Mucosa of descending colon (tissue), 3 donors: Measurements from ENCODE around the gene TCF20. TPM values are rescaled to one million over a fixed set of nuclear protein-coding genes. Genes with fewer than 3 reads are reported as not detected.
A peak's percentile ranks its signal among the peaks of the same experiment; 100 is the strongest.

ENCODE experiments used
- ATAC-seq: fragments of 200-7000 bp; cut with Tn5 transposase; one replicate; pipeline ENCODE4 v1.9.1; 2020; ENCODE audit warnings: mild to moderate bottlenecking, moderate library complexity
- DNase-seq, 3 donors: peaks; one replicate each; pipeline ENCODE4 v3.0.0-alpha.2; 2020
- H3K36me3 ChIP-seq: fragments of 200-600 bp; one replicate; pipeline ENCODE4 v1.8.0; 2021; ENCODE audit warnings: low read depth, mild to moderate bottlenecking
- H3K4me1 ChIP-seq: fragments of 200-600 bp; one replicate; pipeline ENCODE4 v1.8.0; 2021; ENCODE audit warnings: low read depth, mild to moderate bottlenecking
- H3K4me3 ChIP-seq: fragments of 200-600 bp; one replicate; pipeline ENCODE4 v1.8.0; 2021; ENCODE audit warnings: mild to moderate bottlenecking
- H3K9me3 ChIP-seq: fragments of 200-600 bp; one replicate; pipeline ENCODE4 v1.8.0; 2021; ENCODE audit warnings: mild to moderate bottlenecking
- intact Hi-C, 2 donors: fragments of 100-400 bp; cut with DNase I in 1 of 2; cut with micrococcal nuclease in 1 of 2; formaldehyde crosslinking; loops; one replicate each; pipeline versions ENCODE4 v1.11.0 to v1.11.1; 2022; cut with DNase I, micrococcal nuclease
- total RNA-seq, 3 donors: library from RNA; stranded (reverse); fragmentation: NEBNext Ultra II Directional in 2 of 3; extraction: Animal tissue kit (Norgen Biotek cat#: 25700) in 2 of 3; gene quantifications; one replicate each; pipeline versions ENCODE4 v1.2.1 to v1.2.4, GENCODE V29; 2021 to 2023
- TF ChIP-seq, protein P1 (sequence below): fragments of 200-600 bp; IDR thresholded peaks from one replicate; pipeline ENCODE4 v1.8.0; 2022; ENCODE audit warnings: antibody characterized with exemption, mild to moderate bottlenecking
- donor health status: DM: no; HTN: no; CAD: no; lungs with moderate emphysema.
- donor health status: DM: no; HTN: no; CAD: no.
- donor health status: DM: no; HTN: yes; CAD: no.

Gene TCF20
- total RNA-seq, 3 donors from 2014 or later = 50.6 to 62.8 (median 58.2) TPM

GRCh38 chr22:42283278-42284201, 13.1 kb upstream of the TCF20 start:
- intact Hi-C loops = no loop called here
- peaks cover 21% of the 10 kb centered on the region for H3K4me1 ChIP-seq
- H3K9me3 ChIP-seq = no peaks in the 10 kb centered on the region
- TF ChIP-seq, protein P1, sequence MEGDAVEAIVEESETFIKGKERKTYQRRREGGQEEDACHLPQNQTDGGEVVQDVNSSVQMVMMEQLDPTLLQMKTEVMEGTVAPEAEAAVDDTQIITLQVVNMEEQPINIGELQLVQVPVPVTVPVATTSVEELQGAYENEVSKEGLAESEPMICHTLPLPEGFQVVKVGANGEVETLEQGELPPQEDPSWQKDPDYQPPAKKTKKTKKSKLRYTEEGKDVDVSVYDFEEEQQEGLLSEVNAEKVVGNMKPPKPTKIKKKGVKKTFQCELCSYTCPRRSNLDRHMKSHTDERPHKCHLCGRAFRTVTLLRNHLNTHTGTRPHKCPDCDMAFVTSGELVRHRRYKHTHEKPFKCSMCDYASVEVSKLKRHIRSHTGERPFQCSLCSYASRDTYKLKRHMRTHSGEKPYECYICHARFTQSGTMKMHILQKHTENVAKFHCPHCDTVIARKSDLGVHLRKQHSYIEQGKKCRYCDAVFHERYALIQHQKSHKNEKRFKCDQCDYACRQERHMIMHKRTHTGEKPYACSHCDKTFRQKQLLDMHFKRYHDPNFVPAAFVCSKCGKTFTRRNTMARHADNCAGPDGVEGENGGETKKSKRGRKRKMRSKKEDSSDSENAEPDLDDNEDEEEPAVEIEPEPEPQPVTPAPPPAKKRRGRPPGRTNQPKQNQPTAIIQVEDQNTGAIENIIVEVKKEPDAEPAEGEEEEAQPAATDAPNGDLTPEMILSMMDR = no peak
- no peak overlapping the region for H3K4me3 ChIP-seq
- H3K36me3 ChIP-seq = no peaks in the 10 kb centered on the region
- DNase-seq (peak in 2 of 3 donors; percentile 63 to 64), ATAC-seq (peak; percentile 49)

DNA sequence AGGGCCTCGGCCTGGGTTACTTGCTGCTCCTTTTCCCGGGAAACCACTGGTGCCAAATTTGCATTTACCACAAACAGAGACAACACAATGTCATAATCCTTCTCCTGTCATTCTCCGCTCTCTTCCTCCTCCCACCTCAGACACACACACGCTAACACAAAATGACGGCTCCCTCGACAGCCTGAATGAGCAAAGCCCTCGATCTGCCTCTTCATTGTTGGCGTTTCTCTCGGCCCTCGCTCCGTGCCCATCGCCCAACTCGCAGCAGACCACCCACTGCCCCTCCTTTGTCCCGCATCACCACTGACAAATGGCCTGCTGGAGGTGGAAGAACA, 12.5 kb upstream of the TCF20 start:
- peaks cover 21% of the 10 kb centered on the region for H3K4me1 ChIP-seq
- no peaks in the 10 kb centered on the region for H3K36me3 ChIP-seq
- H3K9me3 ChIP-seq = no peaks in the 10 kb centered on the region
- H3K4me3 ChIP-seq = no peak overlapping the region
- ATAC-seq (peak; percentile 21), DNase-seq (peak in 1 of 3 donors; percentile 36)
- intact Hi-C loops = no loop called here
- TF ChIP-seq, protein P1 = no peak

GRCh38 chr22:42282252-42282942, 11.9 kb upstream of the TCF20 start:
- Histone ChIP-seq H3K9me3 (no peaks in the 10 kb centered on the region), H3K36me3 (no peaks in the 10 kb centered on the region), H3K4me3 (no peak overlapping the region), H3K4me1 (peaks cover 21% of the 10 kb centered on the region)
- DNase-seq (peak in 1 of 3 donors; percentile 71), ATAC-seq (peak; percentile 70)
- TF ChIP-seq, protein P1 = no peak
- intact Hi-C loops = no loop called here

GRCh38 chr22:42281706-42282251, 11.3 kb upstream of the TCF20 start:
- TF ChIP-seq, protein P1 = no peak
- H3K36me3 ChIP-seq = no peaks in the 10 kb centered on the region
- peaks cover 21% of the 10 kb centered on the region for H3K4me1 ChIP-seq
- intact Hi-C loops = no loop called here
- no peak for ATAC-seq
- no peak overlapping the region for H3K4me3 ChIP-seq
- no peaks in the 10 kb centered on the region for H3K9me3 ChIP-seq
- no peak for DNase-seq

DNA sequence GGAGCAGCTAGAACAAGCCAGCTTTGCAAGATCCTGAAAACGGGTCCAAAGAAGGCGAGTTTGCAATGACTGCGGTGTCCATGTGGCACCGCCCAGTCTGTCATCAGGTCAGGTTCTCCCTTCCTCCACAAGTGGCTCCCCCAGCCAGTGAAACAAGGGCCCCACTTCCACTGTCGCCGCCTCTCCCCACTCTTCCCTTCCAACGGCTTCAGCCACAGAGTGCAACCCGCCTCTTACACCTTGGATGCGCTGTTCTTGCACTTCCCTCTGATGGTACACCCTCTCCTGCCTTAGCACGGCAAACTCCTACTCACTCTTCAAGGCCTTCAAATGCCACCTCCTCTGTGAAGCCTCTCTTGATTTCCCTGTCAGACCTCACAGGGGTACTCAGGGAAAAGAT, 10.8 kb upstream of the TCF20 start:
- DNase-seq (no peak), ATAC-seq (no peak)
- Histone ChIP-seq H3K9me3 (no peaks in the 10 kb centered on the region), H3K36me3 (no peaks in the 10 kb centered on the region), H3K4me3 (no peak overlapping the region), H3K4me1 (peaks cover 21% of the 10 kb centered on the region)
- TF ChIP-seq, protein P1 = no peak
- intact Hi-C loops = no loop called here
